ENCODE data around the gene AFF3.
A peak's percentile ranks its signal among the peaks of the same experiment; 100 is the strongest.

Gene AFF3

DNA sequence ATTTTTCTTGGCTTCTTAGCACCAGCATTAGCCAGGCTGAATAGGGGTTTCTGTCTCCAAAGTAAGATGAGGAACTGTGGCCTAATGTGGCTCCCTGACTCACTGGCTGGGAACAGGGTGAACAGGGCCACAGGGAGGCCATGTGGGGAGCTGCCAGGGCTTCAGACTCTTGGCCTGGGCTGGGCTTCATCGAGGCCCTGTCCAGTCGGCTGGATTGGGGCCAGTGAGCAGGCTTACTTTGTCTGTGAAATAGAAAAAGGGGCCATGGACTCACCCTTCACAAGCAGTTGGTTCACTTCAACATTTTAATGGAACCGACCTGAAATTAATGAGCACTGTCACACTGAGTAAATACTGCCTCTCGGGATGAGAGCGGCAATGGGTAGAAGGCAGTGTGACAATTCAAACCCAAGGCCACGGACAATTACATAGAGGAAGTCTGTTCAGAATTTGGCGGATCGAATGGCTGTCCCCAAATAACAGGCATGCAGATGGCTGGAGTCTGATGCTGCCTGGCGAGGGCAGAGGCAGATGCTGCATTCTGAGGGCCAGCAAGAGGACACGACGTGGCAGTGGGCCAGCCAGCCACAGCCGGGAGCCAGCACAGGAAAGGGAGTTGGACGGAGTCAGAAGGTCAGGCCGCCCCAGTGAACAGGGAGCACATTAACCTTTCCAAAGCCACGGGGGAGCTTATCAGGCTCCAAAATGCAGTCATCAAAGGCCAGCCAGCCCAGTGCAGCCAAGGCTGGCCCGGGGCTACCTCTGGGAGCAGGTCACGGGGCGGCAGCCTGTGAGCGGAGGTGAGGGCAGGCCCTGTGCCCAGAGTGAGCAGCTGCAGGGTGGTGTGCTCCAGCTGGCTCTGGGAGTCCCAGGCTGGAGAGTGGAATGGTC, 506.0 kb downstream of the AFF3 start:
- DNase-seq (ENCODE audit: low read depth): no peak

GRCh38 chr2:99635710-99636109, 506.7 kb downstream of the AFF3 start:
- DNase-seq (ENCODE audit: low read depth): no peak

GRCh38 chr2:99634234-99634633, 508.2 kb downstream of the AFF3 start:
- DNase-seq (ENCODE audit: low read depth): no peak

DNA sequence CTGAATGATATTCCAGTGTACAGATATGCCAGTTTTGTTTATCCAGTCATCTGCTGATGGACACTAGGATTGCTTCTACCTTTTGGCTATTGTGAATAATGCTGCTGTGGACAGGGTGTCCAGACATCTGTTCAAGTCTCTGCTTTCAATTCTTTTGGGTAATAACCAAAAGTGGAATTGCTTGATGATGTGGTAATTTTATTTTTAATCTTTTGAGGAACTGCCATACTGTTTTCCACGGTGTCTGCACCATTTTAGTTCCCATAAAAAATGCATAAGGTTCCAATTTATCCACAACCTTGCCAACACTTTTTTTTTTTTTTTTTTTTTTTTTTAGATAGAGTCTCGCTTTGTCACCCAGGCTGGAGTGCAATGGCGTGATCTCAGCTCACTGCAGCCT, 510.7 kb downstream of the AFF3 start:
- no peak for DNase-seq (ENCODE audit: low read depth)

DNA sequence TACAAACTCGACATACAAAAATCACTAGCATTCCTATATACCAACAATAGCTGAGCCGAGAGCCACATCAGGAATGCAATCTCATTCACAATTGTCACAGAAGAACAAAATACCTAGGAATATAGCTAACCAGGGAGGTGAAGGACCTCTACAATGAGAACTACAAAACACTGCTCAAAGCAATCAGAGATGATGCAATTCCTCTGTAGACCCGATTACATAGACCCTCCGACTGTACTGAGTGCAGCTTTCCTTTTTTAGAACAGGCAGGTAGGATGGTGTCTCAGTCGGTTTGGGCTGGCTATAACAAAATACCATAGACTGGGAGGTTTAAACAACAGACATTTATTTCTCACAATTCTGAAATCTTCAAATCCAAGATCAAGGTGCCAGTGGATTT, 513.1 kb downstream of the AFF3 start:
- DNase-seq (ENCODE audit: low read depth): no peak

DNA sequence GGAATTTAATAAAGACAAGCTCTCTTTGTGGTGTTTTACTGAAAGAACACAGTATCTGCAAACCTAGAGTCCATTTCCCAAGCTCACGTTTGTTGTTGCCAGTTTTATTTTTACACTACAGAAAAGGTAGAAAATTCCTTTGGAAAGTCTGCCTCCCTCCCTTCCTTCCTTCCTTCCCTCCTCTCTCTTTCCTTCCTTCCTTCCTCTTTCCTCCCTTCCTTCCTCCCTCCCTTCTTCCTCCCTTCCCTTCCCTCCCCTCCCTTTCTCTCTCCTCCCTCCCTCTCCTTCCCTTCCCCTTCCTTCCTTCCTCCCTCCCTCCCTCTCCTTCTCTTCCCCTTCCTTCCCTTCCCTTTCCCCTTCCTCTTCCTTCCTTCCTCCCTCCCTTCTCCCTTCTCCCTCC, 516.2 kb downstream of the AFF3 start:
- DNase-seq (ENCODE audit: low read depth): no peak

GRCh38 chr2:99624677-99625076, 517.7 kb downstream of the AFF3 start:
- no peak for DNase-seq (ENCODE audit: low read depth)

DNA sequence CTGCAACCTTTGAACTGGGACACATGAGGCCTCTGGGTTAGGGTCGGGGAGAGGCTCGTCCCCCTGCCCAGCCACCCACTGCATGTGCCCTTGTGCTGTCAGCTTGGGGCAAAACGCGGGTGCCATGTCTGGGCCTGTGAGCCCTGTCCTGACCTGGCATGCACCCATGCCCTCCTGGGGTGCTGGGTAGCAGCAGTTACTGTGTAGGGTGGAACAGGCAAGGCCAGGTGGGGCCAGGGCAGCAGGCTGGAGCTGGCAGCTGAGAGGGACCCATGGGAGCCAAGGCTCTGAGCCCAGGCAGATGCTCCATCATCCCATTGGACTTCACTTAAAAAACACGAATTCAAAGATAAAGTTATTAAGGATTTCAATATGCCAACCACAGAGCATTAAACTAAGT, 518.8 kb downstream of the AFF3 start:
- DNase-seq (ENCODE audit: low read depth): no peak

- no peak for DNase-seq (ENCODE audit: low read depth)
Measured at GRCh38 chr2:99623035-99623434, 519.4 kb downstream of the AFF3 start.

DNA sequence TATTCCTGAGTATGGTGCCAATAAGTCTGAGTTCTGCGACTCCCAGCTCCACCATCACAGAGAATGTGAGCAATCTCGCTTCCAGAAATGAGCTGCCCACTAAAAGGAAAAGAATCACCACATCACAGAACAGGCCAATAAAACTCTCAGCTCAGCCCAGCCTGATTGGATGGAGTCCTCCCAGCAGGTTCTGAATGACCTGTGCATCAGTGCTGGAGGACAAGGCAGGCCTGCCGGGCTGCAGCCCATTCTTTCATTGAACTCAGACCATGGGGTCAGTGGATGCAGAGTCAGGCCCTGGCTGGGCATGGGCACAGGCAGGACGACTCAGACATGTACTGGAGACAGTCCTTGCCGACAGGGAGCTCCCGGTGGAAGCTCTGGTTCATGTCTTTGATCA, 519.9 kb downstream of the AFF3 start:
- no peak for DNase-seq (ENCODE audit: low read depth)

GRCh38 chr2:99621774-99622173, 520.6 kb downstream of the AFF3 start:
- no peak for DNase-seq (ENCODE audit: low read depth)

- no peak for DNase-seq (ENCODE audit: low read depth)
Measured at GRCh38 chr2:99621106-99621505, 521.3 kb downstream of the AFF3 start.

DNA sequence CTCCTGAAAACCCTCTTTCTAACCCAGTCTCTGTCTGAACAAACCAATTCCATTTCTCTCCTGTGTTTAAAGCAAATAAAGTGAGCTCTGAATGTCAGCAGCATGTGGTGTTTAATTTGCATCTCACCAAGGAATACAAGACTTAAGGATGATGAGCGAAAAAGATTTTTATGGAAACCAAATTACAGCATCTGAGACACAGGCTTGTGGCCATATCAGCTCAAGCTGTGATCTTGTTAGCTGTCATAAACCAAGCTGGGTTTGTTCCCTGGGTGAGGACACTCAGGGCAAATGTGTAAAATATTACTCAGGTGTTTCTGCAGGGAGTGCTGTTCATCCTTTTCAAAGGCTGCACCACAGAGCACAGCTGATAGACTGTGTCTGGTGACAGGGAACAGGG, 523.2 kb downstream of the AFF3 start:
- no peak for DNase-seq (ENCODE audit: low read depth)

GRCh38 chr2:99618579-99619097, 523.8 kb downstream of the AFF3 start:
- DNase-seq (ENCODE audit: low read depth): no peak

GRCh38 chr2:99617811-99618210, 524.6 kb downstream of the AFF3 start:
- DNase-seq (ENCODE audit: low read depth): no peak

DNA sequence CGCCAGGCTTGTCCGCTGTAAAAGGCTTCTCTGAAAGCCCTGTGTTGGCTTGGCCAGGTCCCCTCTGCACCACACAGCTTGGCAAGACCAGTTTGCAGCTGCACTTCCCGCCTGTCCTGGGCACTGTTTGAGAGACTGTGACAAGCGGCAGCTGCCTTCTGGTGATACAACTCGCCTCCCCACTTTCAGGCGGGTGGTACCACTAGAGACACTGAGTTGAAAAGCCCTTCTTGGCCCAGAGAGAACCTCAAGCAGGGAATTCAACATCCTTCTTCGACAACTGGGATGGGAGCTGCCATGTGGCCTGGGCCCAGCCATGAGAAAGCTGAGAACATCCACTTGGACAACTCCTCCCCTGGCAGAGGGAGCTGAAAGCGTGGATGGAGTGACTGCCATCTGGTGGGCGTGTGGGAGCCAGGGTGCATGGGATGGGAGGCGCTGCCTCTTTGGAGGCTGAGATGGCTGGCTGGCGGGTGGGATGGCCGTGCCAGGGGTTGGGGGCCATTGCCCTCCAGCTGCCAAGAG, 527.1 kb downstream of the AFF3 start:
- DNase-seq (ENCODE audit: low read depth): no peak

GRCh38 chr2:99613980-99614379, 528.4 kb downstream of the AFF3 start:
- DNase-seq (ENCODE audit: low read depth): no peak

- DNase-seq (ENCODE audit: low read depth): no peak
Measured at GRCh38 chr2:99611786-99612185, 530.6 kb downstream of the AFF3 start.

GRCh38 chr2:99611034-99611433, 531.4 kb downstream of the AFF3 start:
- no peak for DNase-seq (ENCODE audit: low read depth)

- DNase-seq (ENCODE audit: low read depth): peak; percentile 13
Measured at GRCh38 chr2:99609851-99610381, 532.5 kb downstream of the AFF3 start.

GRCh38 chr2:99608861-99609260, 533.5 kb downstream of the AFF3 start:
- DNase-seq (ENCODE audit: low read depth): no peak

DNA sequence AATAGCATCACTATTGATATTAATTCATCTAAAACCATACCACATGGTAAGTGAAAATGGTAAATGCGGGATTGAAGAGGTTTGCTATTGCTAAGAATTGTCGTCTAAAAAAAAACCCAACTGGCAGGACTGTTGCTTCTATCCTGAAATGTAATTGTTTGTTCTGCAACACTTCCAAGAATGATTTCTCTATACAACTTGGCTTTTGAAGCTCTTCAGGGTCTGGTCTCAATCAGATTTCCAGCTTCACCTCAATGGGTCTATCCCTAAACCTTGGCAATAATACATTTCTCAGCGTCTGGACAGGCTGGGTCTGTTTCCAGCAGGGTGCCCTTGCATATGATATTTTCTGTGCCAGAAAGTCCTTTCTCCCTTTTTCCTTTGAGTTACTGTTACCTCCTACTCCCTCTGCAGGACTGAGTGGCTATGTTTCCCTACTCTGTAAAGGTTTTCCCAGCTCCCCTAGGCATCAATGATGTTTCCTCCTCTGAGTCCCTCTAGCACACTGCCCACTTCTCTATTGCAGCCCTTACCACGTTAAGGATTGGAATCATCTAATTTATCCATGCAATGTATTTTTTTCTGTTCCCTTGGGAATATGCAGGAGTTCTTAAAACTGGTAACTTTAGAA, 534.4 kb downstream of the AFF3 start:
- no peak for DNase-seq (ENCODE audit: low read depth)

GRCh38 chr2:99607454-99607853, 534.9 kb downstream of the AFF3 start:
- no peak for DNase-seq (ENCODE audit: low read depth)
